Activated CD8-positive, alpha-beta memory T cell treated with anti-CD3 and anti-CD28 coated beads for 48 hours (primary cell): ENCODE measurements around the gene FHIP1A.
"Not testable (repeated sequence)": the region's sequence is repeated elsewhere in the genome, so short reads cannot be mapped to it uniquely, and the experiment has no call there.

ENCODE experiments used
- DNase-seq, 3 experiments: peaks; one replicate each; pipeline ENCODE4 v3.0.0-alpha.2; 2020; ENCODE audit warnings: low read depth in 2 of 3, low spot score in 2 of 3

Gene FHIP1A

GRCh38 chr4:151408630-151409469 lies at the start of gene FHIP1A:
FHIP1A (plus strand) TSS chr4:151409176; CDS start chr4:151566260, 157,084 bp downstream.
- peak; percentile 33 to 51 (median 45) for DNase-seq

- no peak for DNase-seq
Observed at GRCh38 chr4:151359576-151359975, 49.4 kb upstream of the FHIP1A start.

- no peak for DNase-seq
Observed at GRCh38 chr4:151361126-151361525, 47.9 kb upstream of the FHIP1A start.

GRCh38 chr4:151361966-151362365 lies 47.0 kb upstream of the FHIP1A start:
- no peak for DNase-seq

GRCh38 chr4:151362404-151363164 lies 46.4 kb upstream of the FHIP1A start:
- peak; percentile 33 to 62 (median 45) for DNase-seq

- DNase-seq = no peak
Observed at GRCh38 chr4:151376540-151376939, 32.4 kb upstream of the FHIP1A start.

GRCh38 chr4:151389311-151389710 lies 19.7 kb upstream of the FHIP1A start:
- DNase-seq = no peak

- DNase-seq = not testable (repeated sequence)
Observed at GRCh38 chr4:151389799-151390198, 19.2 kb upstream of the FHIP1A start.

GRCh38 chr4:151395873-151396272 lies 13.1 kb upstream of the FHIP1A start:
- DNase-seq = no peak

- no peak for DNase-seq
Observed at GRCh38 chr4:151400343-151400742, 8.6 kb upstream of the FHIP1A start.

GRCh38 chr4:151401739-151402138 lies 7.2 kb upstream of the FHIP1A start:
- no peak for DNase-seq

GRCh38 chr4:151402145-151402865 lies 6.7 kb upstream of the FHIP1A start:
- DNase-seq = no peak

- DNase-seq = no peak
Observed at GRCh38 chr4:151403656-151404055, 5.3 kb upstream of the FHIP1A start.

GRCh38 chr4:151404802-151405201 lies 4.2 kb upstream of the FHIP1A start:
- DNase-seq = not testable (repeated sequence)

GRCh38 chr4:151407018-151407417 lies 2.0 kb upstream of the FHIP1A start:
- no peak for DNase-seq

GRCh38 chr4:151407466-151408379 lies 1.3 kb upstream of the FHIP1A start:
- DNase-seq = peak in 2 of 3 experiments; percentile 1 to 5

- DNase-seq = no peak
Observed at GRCh38 chr4:151408380-151408629, 671 bp upstream of the FHIP1A start.

GRCh38 chr4:151409470-151410313 lies 716 bp downstream of the FHIP1A start:
- DNase-seq = no peak

- no peak for DNase-seq
Observed at GRCh38 chr4:151415978-151416377, 7.0 kb downstream of the FHIP1A start.

- DNase-seq = no peak
Observed at GRCh38 chr4:151417164-151417571, 8.2 kb downstream of the FHIP1A start.
